Measurements from ENCODE around the gene FAR2.

FAR2 gene

GRCh38 chr12:29116414-29116813 is 32.7 kb upstream of the FAR2 start:
- Histone ChIP-seq H3K9ac (ENCODE audit: low read length) (no peak overlapping the region), H3K4me2 (ENCODE audit: low read depth, low read length, poor library complexity, severe bottlenecking) (no peak overlapping the region), H3K9me2 (replicated peaks; ENCODE audit: insufficient read depth, low read length) (no peaks in the 10 kb centered on the region), H3F3A (ENCODE audit: insufficient read depth) (no peaks in the 10 kb centered on the region), H4K20me1 (ENCODE audit: low read depth, low read length) (no peaks in the 10 kb centered on the region), H2AFZ (ENCODE audit: low read depth, low read length, severe bottlenecking) (no peak overlapping the region), H3K27ac (ENCODE audit: low read depth, low read length) (no peak overlapping the region), H3K36me3 (ENCODE audit: low read length) (no peaks in the 10 kb centered on the region), H3K79me2 (ENCODE audit: insufficient read depth, low read length) (no peaks in the 10 kb centered on the region), H3K4me3 (ENCODE audit: insufficient read depth, low read length, poor library complexity, severe bottlenecking) (no peak overlapping the region), H3K9me3 (ENCODE audit: insufficient read depth, low read length) (no peaks in the 10 kb centered on the region), H3K27me3 (ENCODE audit: low read length) (no peaks in the 10 kb centered on the region)
- no peak for TF ChIP-seq EZH2phosphoT487 (conservative IDR thresholded peaks at IDR 0.05; ENCODE audit: low read length)

DNA sequence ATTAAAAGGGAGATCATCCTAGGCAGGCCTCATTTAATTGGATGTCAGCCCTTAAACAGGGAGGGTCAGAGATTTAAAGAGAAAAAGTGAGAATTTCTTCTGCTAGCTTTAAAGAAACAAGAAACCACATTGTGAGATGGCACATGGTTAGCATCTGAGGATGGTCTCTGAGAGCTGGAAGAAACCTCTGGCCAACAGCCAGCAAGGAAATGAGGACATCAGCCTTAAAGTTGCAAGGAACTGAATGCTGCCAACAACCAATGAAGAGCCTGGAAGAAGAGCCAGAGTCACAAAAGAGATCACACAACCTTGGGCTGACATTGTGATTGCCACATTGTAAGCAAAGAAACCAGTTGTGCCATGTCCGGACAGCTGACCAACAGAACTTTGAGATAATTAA is 17.5 kb upstream of the FAR2 start:
- Histone ChIP-seq H3K4me3 (ENCODE audit: insufficient read depth, low read length, poor library complexity, severe bottlenecking) (no peak overlapping the region), H3F3A (ENCODE audit: insufficient read depth) (no peaks in the 10 kb centered on the region), H3K27ac (ENCODE audit: low read depth, low read length) (no peak overlapping the region), H4K20me1 (ENCODE audit: low read depth, low read length) (no peaks in the 10 kb centered on the region), H3K9me3 (ENCODE audit: insufficient read depth, low read length) (no peaks in the 10 kb centered on the region), H2AFZ (ENCODE audit: low read depth, low read length, severe bottlenecking) (no peak overlapping the region), H3K36me3 (ENCODE audit: low read length) (no peaks in the 10 kb centered on the region), H3K79me2 (ENCODE audit: insufficient read depth, low read length) (no peaks in the 10 kb centered on the region), H3K4me2 (ENCODE audit: low read depth, low read length, poor library complexity, severe bottlenecking) (no peak overlapping the region), H3K9me2 (replicated peaks; ENCODE audit: insufficient read depth, low read length) (no peaks in the 10 kb centered on the region), H3K27me3 (ENCODE audit: low read length) (no peaks in the 10 kb centered on the region), H3K9ac (ENCODE audit: low read length) (no peak overlapping the region)
- TF ChIP-seq, protein P1, sequence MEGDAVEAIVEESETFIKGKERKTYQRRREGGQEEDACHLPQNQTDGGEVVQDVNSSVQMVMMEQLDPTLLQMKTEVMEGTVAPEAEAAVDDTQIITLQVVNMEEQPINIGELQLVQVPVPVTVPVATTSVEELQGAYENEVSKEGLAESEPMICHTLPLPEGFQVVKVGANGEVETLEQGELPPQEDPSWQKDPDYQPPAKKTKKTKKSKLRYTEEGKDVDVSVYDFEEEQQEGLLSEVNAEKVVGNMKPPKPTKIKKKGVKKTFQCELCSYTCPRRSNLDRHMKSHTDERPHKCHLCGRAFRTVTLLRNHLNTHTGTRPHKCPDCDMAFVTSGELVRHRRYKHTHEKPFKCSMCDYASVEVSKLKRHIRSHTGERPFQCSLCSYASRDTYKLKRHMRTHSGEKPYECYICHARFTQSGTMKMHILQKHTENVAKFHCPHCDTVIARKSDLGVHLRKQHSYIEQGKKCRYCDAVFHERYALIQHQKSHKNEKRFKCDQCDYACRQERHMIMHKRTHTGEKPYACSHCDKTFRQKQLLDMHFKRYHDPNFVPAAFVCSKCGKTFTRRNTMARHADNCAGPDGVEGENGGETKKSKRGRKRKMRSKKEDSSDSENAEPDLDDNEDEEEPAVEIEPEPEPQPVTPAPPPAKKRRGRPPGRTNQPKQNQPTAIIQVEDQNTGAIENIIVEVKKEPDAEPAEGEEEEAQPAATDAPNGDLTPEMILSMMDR (IDR thresholded peaks at IDR 0.05; ENCODE audit: insufficient read depth, low read length, poor library complexity, severe bottlenecking): no peak
- no peak for TF ChIP-seq EZH2phosphoT487 (conservative IDR thresholded peaks at IDR 0.05; ENCODE audit: low read length)

DNA sequence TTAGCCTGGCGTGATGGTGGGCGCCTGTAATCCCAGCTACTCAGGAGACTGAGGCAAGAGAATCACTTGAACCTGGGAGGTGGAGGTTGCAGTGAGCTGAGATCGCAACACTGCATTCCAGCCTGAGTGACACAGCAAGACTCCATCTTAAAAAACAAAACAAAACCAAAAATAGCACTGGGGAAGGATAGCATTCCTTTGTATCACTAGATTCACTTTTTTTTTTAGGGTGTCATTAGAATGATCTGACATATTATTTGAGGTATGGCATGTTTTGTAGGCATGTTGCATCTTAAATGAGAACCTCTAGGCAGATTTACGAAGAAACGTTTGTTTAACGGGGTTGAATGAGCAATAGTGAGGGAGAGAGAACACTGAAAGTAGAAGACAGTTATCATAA is 16.8 kb upstream of the FAR2 start:
- Histone ChIP-seq H3K9me3 (ENCODE audit: insufficient read depth, low read length) (no peaks in the 10 kb centered on the region), H3K9me2 (replicated peaks; ENCODE audit: insufficient read depth, low read length) (no peaks in the 10 kb centered on the region), H2AFZ (ENCODE audit: low read depth, low read length, severe bottlenecking) (no peak overlapping the region), H3K4me3 (ENCODE audit: insufficient read depth, low read length, poor library complexity, severe bottlenecking) (no peak overlapping the region), H3K27ac (ENCODE audit: low read depth, low read length) (no peak overlapping the region), H3K27me3 (ENCODE audit: low read length) (no peaks in the 10 kb centered on the region), H3K79me2 (ENCODE audit: insufficient read depth, low read length) (no peaks in the 10 kb centered on the region), H3F3A (ENCODE audit: insufficient read depth) (no peaks in the 10 kb centered on the region), H3K36me3 (ENCODE audit: low read length) (no peaks in the 10 kb centered on the region), H3K4me2 (ENCODE audit: low read depth, low read length, poor library complexity, severe bottlenecking) (no peak overlapping the region), H3K9ac (ENCODE audit: low read length) (no peak overlapping the region), H4K20me1 (ENCODE audit: low read depth, low read length) (no peaks in the 10 kb centered on the region)
- no peak for TF ChIP-seq EZH2phosphoT487 (conservative IDR thresholded peaks at IDR 0.05; ENCODE audit: low read length)
- TF ChIP-seq, protein P1 (IDR thresholded peaks at IDR 0.05; ENCODE audit: insufficient read depth, low read length, poor library complexity, severe bottlenecking): no peak

- Histone ChIP-seq H3K27ac (ENCODE audit: low read depth, low read length) (no peak overlapping the region), H2AFZ (ENCODE audit: low read depth, low read length, severe bottlenecking) (no peak overlapping the region), H3K9me3 (ENCODE audit: insufficient read depth, low read length) (no peaks in the 10 kb centered on the region), H3K27me3 (ENCODE audit: low read length) (no peaks in the 10 kb centered on the region), H4K20me1 (ENCODE audit: low read depth, low read length) (no peaks in the 10 kb centered on the region), H3K4me2 (ENCODE audit: low read depth, low read length, poor library complexity, severe bottlenecking) (no peak overlapping the region), H3F3A (ENCODE audit: insufficient read depth) (no peaks in the 10 kb centered on the region), H3K9me2 (replicated peaks; ENCODE audit: insufficient read depth, low read length) (no peaks in the 10 kb centered on the region), H3K4me3 (ENCODE audit: insufficient read depth, low read length, poor library complexity, severe bottlenecking) (no peak overlapping the region), H3K9ac (ENCODE audit: low read length) (no peak overlapping the region), H3K36me3 (ENCODE audit: low read length) (no peaks in the 10 kb centered on the region), H3K79me2 (ENCODE audit: insufficient read depth, low read length) (no peaks in the 10 kb centered on the region)
- TF ChIP-seq, protein P1 (IDR thresholded peaks at IDR 0.05; ENCODE audit: insufficient read depth, low read length, poor library complexity, severe bottlenecking): no peak
- no peak for TF ChIP-seq EZH2phosphoT487 (conservative IDR thresholded peaks at IDR 0.05; ENCODE audit: low read length)
Observed at GRCh38 chr12:29133181-29133580, 15.9 kb upstream of the FAR2 start.

All from SU-DHL-6 (cell line).